Caco-2 (cell line): ENCODE measurements around the gene CFAP53. TPM values are rescaled to one million over a fixed set of nuclear protein-coding genes. Genes with fewer than 3 reads are reported as not detected.
"Not testable (repeated sequence)": the region's sequence is repeated elsewhere in the genome, so short reads cannot be mapped to it uniquely, and the experiment has no call there.

Experiments
- BruUV-seq: library from RNA; stranded (reverse); fragments of 400-500 nt; replicated peaks from 2 replicates; lab custom pipeline; 2021; lab: Mats Ljungman, UMichigan
- CTCF ChIA-PET: fragments of 300-600 bp; sonication (Branson Sonifier 250); formaldehyde crosslinking; loops from one replicate; lab custom pipeline; 2022; ENCODE audit warnings: antibody characterized with exemption; lab: Charles Lee
- POLR2A ChIA-PET: fragments of 300-600 bp; sonication (Branson Sonifier 250); formaldehyde crosslinking; loops from one replicate; lab custom pipeline; 2022; ENCODE audit warnings: antibody characterized with exemption; lab: Charles Lee
- DNase-seq, 2 experiments: peaks; one replicate each; pipeline versions ENCODE4 v3.0.0 to v3.0.0-alpha.2; 2020 to 2022
- H3K27me3 ChIP-seq: replicated peaks from 2 replicates; pipeline ENCODE4 v1.6.0; 2011; ENCODE audit warnings: low read length; ENCODE audit not compliant: control insufficient read depth, insufficient read depth
- H3K36me3 ChIP-seq: 2 replicates; pipeline ENCODE4 v1.5.1; 2011; ENCODE audit warnings: low read length; ENCODE audit not compliant: control insufficient read depth, insufficient read depth
- H3K4me1 ChIP-seq: fragments of 250-450 bp; sonication (Bioruptor Pico); 2 replicates; pipeline ENCODE4 v1.5.1; 2020; ENCODE audit warnings: mild to moderate bottlenecking
- H3K4me3 ChIP-seq: 2 replicates; pipeline ENCODE4 v1.5.1; 2011; ENCODE audit warnings: low read depth, mild to moderate bottlenecking, control low read depth, low read length
- H3K9me3 ChIP-seq: fragments of 250-450 bp; sonication (Bioruptor Pico); 2 replicates; pipeline ENCODE4 v1.5.1; 2020; ENCODE audit warnings: mild to moderate bottlenecking, moderate library complexity
- H3K27ac Mint-ChIP-seq: one replicate; pipeline ENCODE4 v1.8.0; 2022; ENCODE audit warnings: mixed read lengths; ENCODE audit not compliant: unreplicated experiment
- H3K27me3 Mint-ChIP-seq: one replicate; pipeline ENCODE4 v1.8.0; 2022; ENCODE audit warnings: mixed read lengths; ENCODE audit not compliant: insufficient read depth, unreplicated experiment
- H3K36me3 Mint-ChIP-seq: one replicate; pipeline ENCODE4 v1.8.0; 2022; ENCODE audit warnings: mild to moderate bottlenecking, mixed read lengths; ENCODE audit not compliant: insufficient read depth, unreplicated experiment
- H3K4me1 Mint-ChIP-seq: one replicate; pipeline ENCODE4 v1.8.0; 2022; ENCODE audit warnings: low read depth, mixed read lengths; ENCODE audit not compliant: unreplicated experiment
- H3K4me3 Mint-ChIP-seq: one replicate; pipeline ENCODE4 v1.8.0; 2022; ENCODE audit warnings: mild to moderate bottlenecking, moderate library complexity, mixed read lengths; ENCODE audit not compliant: unreplicated experiment
- H3K9me3 Mint-ChIP-seq: one replicate; pipeline ENCODE4 v1.8.0; 2022; ENCODE audit warnings: mixed read lengths; ENCODE audit not compliant: unreplicated experiment
- CTCF ChIP-seq, 2 experiments: fragments of 200-600 bp in 1 of 2; IDR thresholded peaks; 1 replicate in 1 of 2; 2 replicates in 1 of 2; pipeline versions ENCODE4 v1.5.1 to v1.8.0; 2011 to 2022; ENCODE audit warnings: antibody characterized with exemption in 1 of 2, control low read depth in 1 of 2, inconsistent platforms in 1 of 2, low read depth in 1 of 2, low read length in 1 of 2, mild to moderate bottlenecking in 1 of 2, moderate library complexity in 1 of 2; ENCODE audit not compliant: insufficient read depth in 1 of 2, severe bottlenecking in 1 of 2, unreplicated experiment in 1 of 2
- intact Hi-C: fragments of 100-400 bp; cut with micrococcal nuclease; formaldehyde crosslinking; loops from one replicate; pipeline ENCODE4 v1.10.0; 2022; ENCODE audit not compliant: unreplicated experiment
- total RNA-seq: library from RNA; stranded (reverse); gene quantifications from 2 replicates; pipeline ENCODE4 v1.2.3, GENCODE V29; 2022

Gene CFAP53
- total RNA-seq, 1 experiment from 2014 or later = not detected

GRCh38 chr18:50310080-50310479 is 43.8 kb upstream of the CFAP53 start:
- no peak overlapping the region for H3K27ac Mint-ChIP-seq
- intact Hi-C loops = no loop called here
- H3K4me1 ChIP-seq = no peaks in the 10 kb centered on the region
- no peak overlapping the region for H3K4me3 Mint-ChIP-seq
- H3K36me3 Mint-ChIP-seq = no peaks in the 10 kb centered on the region
- H3K9me3 Mint-ChIP-seq = no peaks in the 10 kb centered on the region
- no peaks in the 10 kb centered on the region for H3K27me3 ChIP-seq
- H3K9me3 ChIP-seq = no peaks in the 10 kb centered on the region
- DNase-seq = no peak
- ChIA-PET POLR2A (no interaction called here), CTCF (no interaction called here)
- no TSS peak for BruUV-seq
- H3K4me3 ChIP-seq = no peak overlapping the region
- no peaks in the 10 kb centered on the region for H3K27me3 Mint-ChIP-seq
- H3K4me1 Mint-ChIP-seq = no peaks in the 10 kb centered on the region
- no peak for TF ChIP-seq CTCF (IDR thresholded peaks at IDR 0.05; ENCODE audit: insufficient read depth in 1 of 2, low read depth in 1 of 2, low read length in 1 of 2, severe bottlenecking in 1 of 2, unreplicated experiment in 1 of 2)
- no peaks in the 10 kb centered on the region for H3K36me3 ChIP-seq

- H3K4me1 Mint-ChIP-seq, CTCF ChIA-PET, H3K27me3 Mint-ChIP-seq, H3K9me3 ChIP-seq, BruUV-seq, POLR2A ChIA-PET, H3K36me3 Mint-ChIP-seq, H3K36me3 ChIP-seq, H3K9me3 Mint-ChIP-seq, DNase-seq, H3K27ac Mint-ChIP-seq, intact Hi-C loops, H3K27me3 ChIP-seq, H3K4me3 Mint-ChIP-seq, H3K4me1 ChIP-seq, H3K4me3 ChIP-seq: not testable (repeated sequence)
These were observed 42.6 kb upstream of the CFAP53 start for GRCh38 chr18:50308851-50309250.

- H3K27me3 ChIP-seq = no peaks in the 10 kb centered on the region
- Mint-ChIP-seq H3K4me3 (peak overlapping the region; percentile 79), H3K36me3 (no peaks in the 10 kb centered on the region), H3K27ac (peak overlapping the region; percentile 61), H3K27me3 (no peaks in the 10 kb centered on the region), H3K4me1 (no peaks in the 10 kb centered on the region), H3K9me3 (no peaks in the 10 kb centered on the region)
- BruUV-seq = no TSS peak
- POLR2A ChIA-PET = no interaction called here
- DNase-seq = peak; percentile 73 to 78
- intact Hi-C loops = no loop called here
- H3K36me3 ChIP-seq = no peaks in the 10 kb centered on the region
- no peaks in the 10 kb centered on the region for H3K9me3 ChIP-seq
- no peak for TF ChIP-seq CTCF (IDR thresholded peaks at IDR 0.05; ENCODE audit: insufficient read depth in 1 of 2, low read depth in 1 of 2, low read length in 1 of 2, severe bottlenecking in 1 of 2, unreplicated experiment in 1 of 2)
- H3K4me3 ChIP-seq = peak overlapping the region; percentile 44
- no peaks in the 10 kb centered on the region for H3K4me1 ChIP-seq
- CTCF ChIA-PET = interaction anchor here (1.0 kb wide), 1 partner anchor 49 kb away, joined by 4 read pairs; no protein-coding TSS in a partner anchor
These were observed 41.6 kb upstream of the CFAP53 start for GRCh38 chr18:50307738-50308470.
